GM12874 (cell line): ENCODE measurements around the gene TTC31.
A peak's percentile ranks its signal among the peaks of the same experiment; 100 is the strongest.

Experiments
- TF ChIP-seq, protein P1 (sequence below): IDR thresholded peaks from 2 replicates; pipeline ENCODE4 v1.5.1; 2011; ENCODE audit warnings: low read depth, mild to moderate bottlenecking, control low read depth, low read length, moderate library complexity; ENCODE audit not compliant: insufficient read depth

TTC31 gene

DNA sequence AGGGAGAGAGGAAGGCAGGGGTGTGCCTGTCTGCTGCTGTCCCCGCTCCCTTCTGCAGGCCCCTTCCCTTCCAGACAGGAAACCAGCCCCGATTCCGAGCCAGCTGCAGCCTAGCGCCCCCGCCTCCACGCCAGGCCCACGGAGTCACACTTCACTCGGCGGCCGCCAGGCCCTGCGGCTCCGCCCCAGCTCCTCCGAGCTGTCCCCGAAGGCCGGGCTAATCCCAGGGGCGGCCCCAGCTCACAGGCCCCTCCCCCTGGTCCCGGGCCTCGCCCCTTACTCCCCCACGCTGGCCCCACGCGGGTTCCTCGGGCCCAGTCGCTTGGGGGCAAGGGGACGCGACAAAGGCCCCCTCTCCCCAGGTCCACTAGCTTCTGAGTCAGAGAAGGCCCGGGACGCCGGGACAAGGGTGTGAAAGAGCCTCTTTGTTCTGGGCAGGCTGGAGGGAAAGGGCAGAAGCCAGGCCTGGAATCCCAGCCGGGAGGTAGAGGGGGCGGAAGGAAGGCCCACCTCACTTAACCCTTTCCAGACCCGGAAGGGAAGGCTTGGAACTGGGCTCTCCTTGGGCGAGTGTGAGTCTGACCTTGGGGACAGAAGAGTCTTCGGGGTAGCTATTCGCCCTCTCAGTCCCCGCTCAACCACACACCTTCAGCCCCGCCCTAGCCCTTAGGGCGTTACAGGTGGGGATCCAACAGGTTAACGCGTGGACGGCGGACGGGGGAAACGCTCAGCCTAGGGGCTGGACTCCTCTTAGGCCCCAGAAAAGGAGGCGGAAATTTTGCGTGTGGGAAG is 42.3 kb upstream of the TTC31 start:
- TF ChIP-seq, protein P1, sequence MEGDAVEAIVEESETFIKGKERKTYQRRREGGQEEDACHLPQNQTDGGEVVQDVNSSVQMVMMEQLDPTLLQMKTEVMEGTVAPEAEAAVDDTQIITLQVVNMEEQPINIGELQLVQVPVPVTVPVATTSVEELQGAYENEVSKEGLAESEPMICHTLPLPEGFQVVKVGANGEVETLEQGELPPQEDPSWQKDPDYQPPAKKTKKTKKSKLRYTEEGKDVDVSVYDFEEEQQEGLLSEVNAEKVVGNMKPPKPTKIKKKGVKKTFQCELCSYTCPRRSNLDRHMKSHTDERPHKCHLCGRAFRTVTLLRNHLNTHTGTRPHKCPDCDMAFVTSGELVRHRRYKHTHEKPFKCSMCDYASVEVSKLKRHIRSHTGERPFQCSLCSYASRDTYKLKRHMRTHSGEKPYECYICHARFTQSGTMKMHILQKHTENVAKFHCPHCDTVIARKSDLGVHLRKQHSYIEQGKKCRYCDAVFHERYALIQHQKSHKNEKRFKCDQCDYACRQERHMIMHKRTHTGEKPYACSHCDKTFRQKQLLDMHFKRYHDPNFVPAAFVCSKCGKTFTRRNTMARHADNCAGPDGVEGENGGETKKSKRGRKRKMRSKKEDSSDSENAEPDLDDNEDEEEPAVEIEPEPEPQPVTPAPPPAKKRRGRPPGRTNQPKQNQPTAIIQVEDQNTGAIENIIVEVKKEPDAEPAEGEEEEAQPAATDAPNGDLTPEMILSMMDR = 0 out of 2 replicates have a peak, but pooled peaks have one; percentile 36

DNA sequence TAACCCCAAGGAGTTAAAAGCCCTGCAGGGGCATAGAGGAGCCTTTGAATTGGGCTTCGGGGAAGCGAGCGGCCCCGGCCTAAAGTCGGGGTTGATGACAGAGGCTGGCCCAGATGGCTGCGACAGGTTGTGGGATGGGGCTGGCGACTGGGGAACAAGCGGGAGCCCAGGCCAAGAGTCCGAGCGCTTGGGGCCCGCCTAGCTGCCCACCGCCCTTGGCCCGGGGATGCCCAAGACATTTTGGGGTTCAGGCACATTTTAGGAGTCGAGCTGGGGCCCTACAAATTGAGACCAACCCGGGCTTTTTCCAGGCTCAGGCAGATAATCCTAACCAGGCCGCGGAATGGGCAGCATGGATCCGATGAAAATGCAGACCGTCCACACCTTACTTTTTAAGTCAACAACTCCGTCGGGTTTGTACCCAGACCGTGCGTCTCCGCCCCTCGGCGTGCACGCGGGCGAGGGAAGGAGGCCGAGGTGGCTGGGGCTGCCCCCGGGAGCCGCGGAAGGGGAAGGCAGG is 41.7 kb upstream of the TTC31 start:
- TF ChIP-seq, protein P1 = no peak

DNA sequence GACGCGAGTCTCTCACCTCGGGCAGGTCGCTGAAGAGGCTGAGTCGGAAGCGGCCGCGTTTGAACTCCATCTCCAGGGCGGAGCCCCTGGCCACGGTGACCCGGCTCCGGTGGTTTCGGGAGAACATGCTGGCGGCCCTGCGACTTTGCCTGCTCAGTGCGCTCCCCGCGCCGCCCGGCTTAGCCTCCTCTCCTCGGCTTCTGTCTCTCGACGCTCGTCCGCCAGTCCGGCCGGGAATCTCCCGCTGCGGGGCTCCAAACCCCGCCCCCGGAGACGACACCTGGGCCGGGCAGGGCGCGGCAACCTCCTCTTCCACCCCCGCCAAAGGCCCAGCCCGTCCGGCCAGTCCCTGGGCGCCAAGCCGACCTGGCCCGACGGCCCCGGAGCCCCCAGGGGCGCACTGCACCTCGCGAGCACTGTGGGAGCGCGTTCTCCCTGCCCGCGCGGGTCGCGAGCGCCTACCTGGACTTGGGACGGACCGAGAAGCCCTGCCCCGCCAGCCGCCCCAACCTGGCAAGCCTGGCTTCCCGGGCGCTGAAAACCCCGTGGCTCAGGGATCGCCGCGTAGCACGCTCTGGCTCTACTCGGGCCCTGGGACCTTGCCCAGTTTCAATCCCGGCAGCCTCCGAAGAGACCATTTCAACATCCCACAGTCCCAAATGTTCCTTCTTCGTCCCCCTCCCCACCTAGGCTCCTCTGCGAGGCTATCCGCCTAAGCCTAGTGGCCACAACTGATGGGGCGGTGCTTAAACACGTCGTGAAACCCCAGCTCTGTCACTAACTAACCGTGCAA is 41.0 kb upstream of the TTC31 start, which contains the start of gene RTKN:
Gene RTKN (minus strand): TSS at position 248 of the 793 bp plus-strand sequence. CDS start 121 bp downstream, at position 127.
- TF ChIP-seq, protein P1 = no peak

DNA sequence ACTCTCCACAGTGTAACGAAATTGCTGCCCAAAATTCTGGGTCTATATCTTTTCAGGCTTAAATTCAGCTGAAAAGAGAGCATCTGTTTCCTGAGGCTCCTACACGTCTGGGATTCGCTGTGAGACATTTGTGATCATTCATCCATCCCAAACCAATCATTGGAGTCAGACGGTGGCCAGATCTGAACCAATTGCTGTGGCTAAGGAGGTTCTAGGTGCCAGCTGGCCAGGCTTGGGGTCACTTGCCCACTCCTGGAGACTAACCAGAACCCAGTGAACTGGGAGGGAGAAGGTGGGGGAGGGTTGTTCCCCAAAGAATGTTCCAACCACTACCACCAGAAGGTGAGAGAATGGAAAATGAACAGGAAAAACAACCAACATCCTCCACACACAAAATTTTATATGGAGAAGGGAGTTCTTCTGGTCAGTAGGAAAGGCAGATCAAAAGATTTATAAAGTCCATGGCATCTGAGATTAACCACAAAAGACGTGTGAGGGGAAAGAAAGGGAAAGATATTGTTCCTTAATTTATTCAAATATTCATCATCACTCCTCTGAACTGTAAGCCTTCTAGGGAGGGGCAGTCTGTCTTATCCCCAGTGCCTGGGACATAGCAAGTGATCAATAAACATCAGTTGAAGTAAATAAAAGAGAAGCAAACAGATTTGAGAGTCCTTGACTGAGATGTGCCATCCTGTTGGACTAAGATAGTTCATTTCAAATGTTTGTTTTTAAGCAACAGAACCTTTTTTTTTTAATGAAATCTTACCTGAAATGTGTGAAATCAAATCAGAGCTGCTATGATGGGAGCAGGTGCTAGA is 38.2 kb upstream of the TTC31 start:
- TF ChIP-seq, protein P1 = no peak

DNA sequence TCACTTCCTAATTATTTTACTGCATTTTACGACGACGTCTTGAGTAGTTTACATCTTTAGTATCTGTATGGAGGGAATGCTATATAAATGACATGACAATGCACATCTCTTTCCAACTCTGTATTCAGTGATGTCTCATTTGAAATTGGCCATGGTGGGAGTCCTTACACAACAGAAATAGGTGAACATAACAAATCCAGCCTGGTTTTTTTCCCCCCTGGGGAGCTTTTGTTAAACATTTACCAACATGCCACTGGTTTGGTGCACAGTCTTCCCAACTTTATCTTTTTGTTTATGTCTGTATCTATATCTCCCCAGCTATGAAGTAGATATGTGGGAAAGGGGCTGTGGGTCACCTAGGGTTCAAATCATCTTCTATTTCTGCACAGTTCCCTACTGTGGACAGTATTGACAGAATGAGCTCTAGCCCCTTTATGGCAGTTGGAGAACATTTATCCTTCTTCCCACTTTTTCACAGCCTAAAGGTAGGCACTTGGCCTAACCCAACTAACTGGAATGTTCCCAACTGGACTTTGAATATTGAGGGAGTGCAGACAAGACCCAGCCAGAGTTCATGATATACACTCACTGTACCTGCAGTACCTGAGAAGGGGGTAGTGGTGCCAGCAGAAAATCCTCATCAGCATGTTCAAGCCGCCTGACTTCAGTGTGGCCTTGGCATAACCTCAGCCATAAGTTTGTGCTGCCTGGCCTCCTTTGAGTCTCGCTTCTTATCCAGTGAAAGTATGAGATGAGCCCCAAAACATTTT is 35.5 kb upstream of the TTC31 start:
- TF ChIP-seq, protein P1 = no peak

DNA sequence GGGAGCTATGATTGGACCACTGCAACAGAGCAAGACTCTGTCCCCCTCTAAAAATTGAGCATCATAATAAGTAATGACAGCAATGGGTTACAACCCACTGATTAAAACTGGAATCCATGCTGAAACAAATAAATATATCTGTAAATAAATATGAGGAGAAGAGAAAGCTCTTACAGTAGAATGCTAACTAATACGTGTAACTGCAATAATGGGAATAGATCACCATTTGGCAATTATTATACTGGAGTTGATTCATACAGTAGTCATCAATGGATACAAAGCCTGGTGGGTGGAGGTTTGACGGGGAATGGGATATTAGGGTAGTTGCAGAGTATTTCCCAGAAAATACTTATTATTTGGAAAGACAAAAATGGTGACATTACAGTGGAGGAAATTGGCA is 34.1 kb upstream of the TTC31 start:
- TF ChIP-seq, protein P1 = no peak
